Ovary (tissue), 9 donors: ENCODE results near the gene LRRC18. TPM values are rescaled to one million over a fixed set of nuclear protein-coding genes. Genes with fewer than 3 reads are reported as not detected.

Experiments
- DNase-seq, 5 donors: peaks; one replicate each; pipeline ENCODE4 v3.0.0-alpha.2; 2019 to 2020
- H3K27ac ChIP-seq, 2 donors: fragments of 200-600 bp; one replicate each; pipeline versions ENCODE4 v1.5.1 to v1.8.0; 2019 to 2022
- H3K27me3 ChIP-seq: fragments of 200-600 bp; one replicate; pipeline ENCODE4 v1.8.0; 2022
- H3K36me3 ChIP-seq: fragments of 200-600 bp; sonication (generic); one replicate; pipeline ENCODE4 v1.5.1; 2019
- H3K4me1 ChIP-seq: one replicate; pipeline ENCODE4 v1.8.1; 2013; ENCODE audit warnings: mild to moderate bottlenecking, moderate library complexity; ENCODE audit not compliant: insufficient read depth
- H3K4me3 ChIP-seq: fragments of 200-600 bp; sonication (generic); one replicate; pipeline ENCODE4 v1.5.1; 2017
- H3K9me3 ChIP-seq, 2 donors: fragments of 200-600 bp in 1 of 2; sonication (generic) in 1 of 2; one replicate each; pipeline versions ENCODE4 v1.5.1 to v1.8.1; 2013 to 2019; ENCODE audit warnings: mild to moderate bottlenecking in 1 of 2, moderate library complexity in 1 of 2
- CTCF ChIP-seq, 3 donors: fragments of 450-650 bp in 2 of 3; fragments of 200-600 bp in 1 of 3; IDR thresholded peaks; one replicate each; pipeline versions ENCODE4 v1.5.1 to v1.8.0; 2016 to 2022; ENCODE audit warnings: antibody characterized with exemption in 3 of 3, mild to moderate bottlenecking in 1 of 3
- EP300 ChIP-seq: sonication (generic); formaldehyde crosslinking; IDR thresholded peaks from one replicate; pipeline ENCODE4 v1.6.1; 2017; ENCODE audit warnings: antibody characterized with exemption
- POLR2A ChIP-seq: fragments of 450-650 bp; IDR thresholded peaks from one replicate; pipeline ENCODE4 v1.6.1; 2017; ENCODE audit warnings: antibody characterized with exemption, mild to moderate bottlenecking, moderate library complexity
- WGBS, 3 donors: extraction: QIAGEN DNeasy Blood & Tissue Kit in 1 of 3; methylation state at CpG; one replicate each; pipeline versions ENCODE4 v1.1.5 to v1.1.7; 2013 to 2017; 5-methylcytosine and 5-hydroxymethylcytosine counted together
- intact Hi-C, 4 donors: fragments of 100-400 bp; cut with DNase I; formaldehyde crosslinking; loops; one replicate each; pipeline versions ENCODE4 v1.11.0 to v1.15.1; 2022 to 2023
- polyA plus RNA-seq, 2 donors: library from polyadenylated mRNA; stranded (reverse); fragments of 200-250 nt in 1 of 2; fragments of 350-450 nt in 1 of 2; fragmentation: Illumina TruSeq in 1 of 2; extraction: RNeasy Lipid Tissue Mini Kit (QIAGEN cat#74804) in 1 of 2; gene quantifications; one replicate each; pipeline ENCODE4 v1.2.3, GENCODE V29; 2013 to 2014
- total RNA-seq, 7 donors: library from RNA; depleted of rRNA in 2 of 7; stranded (reverse); fragments of >200 nt in 2 of 7; fragmentation: NEBNext Ultra II Directional in 3 of 7; extraction: Animal tissue kit (Norgen Biotek cat#: 25700) in 3 of 7; gene quantifications; one replicate each; pipeline versions ENCODE4 v1.1.0 to v1.2.4, GENCODE V29; 2016 to 2023
- donor health status: DM: no; HTN: no; CAD: no; lungs with moderate emphysema.
- donor health status: DM: no; HTN: no; CAD: no.
- donor health status: Bipolar disorder and iron deficiency.
- donor health status: DM: yes; HTN: yes; CAD: no.
- donor health status: DM: no; HTN: no; CAD: no.
- donor health status: DM: yes; HTN: yes; CAD: no.

Gene LRRC18
- total and polyA plus RNA-seq, 9 donors: 0.15 to 1.4 (median 0.22) TPM; not detected in 4

- Histone ChIP-seq H3K27me3 (no peaks in the 10 kb centered on the region), H3K4me3 (no peak overlapping the region), H3K9me3 (no peaks in the 10 kb centered on the region), H3K27ac (no peak overlapping the region), H3K4me1 (no peaks in the 10 kb centered on the region), H3K36me3 (no peaks in the 10 kb centered on the region)
- WGBS, 3 donors: 95 to 97% (median 96%) methylated on average over 4 of the region's 4 CpGs
- intact Hi-C loops: no loop called here
- TF ChIP-seq POLR2A (no peak), EP300 (no peak), CTCF (IDR thresholded peaks at IDR 0.05) (no peak)
- no peak for DNase-seq
These were observed 25.8 kb upstream of the LRRC18 start for GRCh38 chr10:48965460-48965859.

- no peaks in the 10 kb centered on the region for H3K36me3 ChIP-seq
- TF ChIP-seq CTCF (IDR thresholded peaks at IDR 0.05): no peak
- TF ChIP-seq EP300: no peak
- TF ChIP-seq POLR2A: no peak
- 94 to 100% (median 95%) methylated on average over 1 of the region's 1 CpG for WGBS, 3 donors
- intact Hi-C loops: no loop called here
- DNase-seq: no peak
- H3K4me3 ChIP-seq: no peak overlapping the region
- H3K4me1 ChIP-seq: no peaks in the 10 kb centered on the region
- no peak overlapping the region for H3K27ac ChIP-seq
- no peaks in the 10 kb centered on the region for H3K27me3 ChIP-seq
- H3K9me3 ChIP-seq: no peaks in the 10 kb centered on the region
These were observed 24.4 kb upstream of the LRRC18 start for GRCh38 chr10:48964038-48964437.

GRCh38 chr10:48958598-48959190, 19.1 kb upstream of the LRRC18 start:
- Histone ChIP-seq H3K4me3 (no peak overlapping the region), H3K9me3 (no peaks in the 10 kb centered on the region), H3K27ac (no peak overlapping the region), H3K27me3 (no peaks in the 10 kb centered on the region), H3K36me3 (no peaks in the 10 kb centered on the region), H3K4me1 (no peaks in the 10 kb centered on the region)
- TF ChIP-seq EP300: no peak
- TF ChIP-seq CTCF (IDR thresholded peaks at IDR 0.05): no peak
- TF ChIP-seq POLR2A: no peak
- WGBS, 3 donors: 81 to 91% (median 84%) methylated on average over 1 of the region's 1 CpG
- DNase-seq: no peak
- intact Hi-C loops: no loop called here

DNA sequence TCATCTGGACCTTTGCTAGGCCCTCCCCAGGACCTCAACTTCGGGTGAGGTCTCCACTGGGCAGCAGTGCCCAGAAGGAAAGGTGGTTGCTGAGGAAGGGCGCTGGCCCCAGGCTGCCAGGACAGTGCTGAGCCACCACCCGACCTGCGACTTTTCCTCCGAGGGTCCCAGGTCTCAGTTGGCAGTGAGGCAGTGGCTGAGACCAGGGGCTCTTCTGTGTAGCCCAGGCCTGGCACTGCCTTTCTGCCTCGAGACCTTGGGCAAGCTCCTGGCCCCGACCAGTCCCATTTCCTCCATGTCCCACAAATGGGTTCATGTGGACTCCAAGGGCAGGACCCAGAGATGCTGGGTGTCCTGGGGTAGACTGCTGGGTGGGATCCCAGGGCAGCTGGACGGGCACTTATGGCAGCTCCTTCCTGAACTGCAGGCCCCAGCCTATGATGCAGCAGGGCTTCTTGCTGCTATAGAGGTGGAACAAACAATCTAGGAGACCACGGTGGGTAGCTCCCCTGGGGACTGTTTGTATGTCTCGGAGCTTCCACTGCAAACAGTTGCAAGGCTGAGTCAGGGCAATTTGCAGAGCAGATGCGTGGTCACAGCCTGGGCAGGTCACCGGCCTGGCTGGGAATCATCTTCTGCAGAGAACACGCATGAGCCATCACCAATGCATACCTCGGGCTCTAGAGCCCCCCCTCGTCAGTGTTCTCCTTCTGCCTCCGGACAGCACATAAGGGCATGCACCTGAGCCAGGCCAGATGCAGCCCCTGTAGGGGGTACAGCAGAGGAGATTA, 17.9 kb upstream of the LRRC18 start:
- intact Hi-C loops: no loop called here
- H3K4me1 ChIP-seq: no peaks in the 10 kb centered on the region
- H3K4me3 ChIP-seq: no peak overlapping the region
- no peaks in the 10 kb centered on the region for H3K27me3 ChIP-seq
- WGBS, 3 donors: 89 to 93% (median 93%) methylated on average over 16 of the region's 16 CpGs
- no peak for TF ChIP-seq CTCF (IDR thresholded peaks at IDR 0.05)
- no peak for TF ChIP-seq POLR2A
- no peak for TF ChIP-seq EP300
- DNase-seq: no peak
- no peaks in the 10 kb centered on the region for H3K9me3 ChIP-seq
- H3K36me3 ChIP-seq: no peaks in the 10 kb centered on the region
- H3K27ac ChIP-seq: no peak overlapping the region
